ENCODE data around the gene SORCS3.
"Not testable (repeated sequence)": the region's sequence is repeated elsewhere in the genome, so short reads cannot be mapped to it uniquely, and the experiment has no call there.

Gene SORCS3

GRCh38 chr10:104690101-104690500, 49.0 kb downstream of the SORCS3 start:
- no peak for DNase-seq (ENCODE audit: low spot score)

DNA sequence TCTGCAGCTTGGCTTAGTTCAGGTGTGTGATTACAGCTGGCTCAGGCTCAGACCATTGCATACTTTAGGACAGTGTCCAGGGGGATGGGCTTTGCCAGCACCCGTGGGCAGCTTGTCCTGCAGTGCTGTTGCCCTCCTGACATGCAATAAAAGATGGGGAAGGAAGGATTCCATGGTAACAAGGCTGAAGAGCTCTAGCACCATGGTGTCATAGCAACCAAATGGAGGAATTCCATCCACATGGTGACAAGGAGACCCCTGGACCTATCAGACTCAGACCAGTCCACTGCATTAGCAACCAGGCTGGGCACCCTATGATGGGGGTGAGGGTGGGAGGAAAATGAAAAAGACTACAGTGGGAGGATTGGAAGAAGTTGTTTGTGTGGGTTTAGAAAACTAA, 49.9 kb downstream of the SORCS3 start:
- DNase-seq (ENCODE audit: low spot score), result no peak

GRCh38 chr10:104694074-104694473, 53.0 kb downstream of the SORCS3 start:
- no peak for DNase-seq (ENCODE audit: low spot score)

DNA sequence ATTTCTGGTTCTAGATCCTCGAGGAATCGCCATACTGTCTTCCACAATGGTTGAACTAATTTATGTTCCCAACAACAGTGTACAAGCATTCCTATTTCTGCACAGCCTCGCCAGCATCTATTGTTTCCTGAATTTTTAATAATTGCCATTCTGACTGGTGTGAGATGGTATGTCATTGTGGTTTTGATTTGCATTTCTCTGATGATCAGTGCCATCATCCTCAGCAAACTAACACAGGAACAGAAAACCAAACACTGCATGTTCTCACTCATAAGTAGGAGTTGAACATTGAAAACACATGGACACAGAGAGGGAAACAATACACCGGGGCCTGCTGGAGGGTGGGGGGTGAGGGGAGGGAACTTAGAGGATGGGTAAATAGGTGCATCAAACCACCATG, 62.2 kb downstream of the SORCS3 start:
- not testable (repeated sequence) for DNase-seq (ENCODE audit: low spot score)

- no peak for DNase-seq (ENCODE audit: low spot score)
Observed at GRCh38 chr10:104706886-104707285, 65.8 kb downstream of the SORCS3 start.

DNA sequence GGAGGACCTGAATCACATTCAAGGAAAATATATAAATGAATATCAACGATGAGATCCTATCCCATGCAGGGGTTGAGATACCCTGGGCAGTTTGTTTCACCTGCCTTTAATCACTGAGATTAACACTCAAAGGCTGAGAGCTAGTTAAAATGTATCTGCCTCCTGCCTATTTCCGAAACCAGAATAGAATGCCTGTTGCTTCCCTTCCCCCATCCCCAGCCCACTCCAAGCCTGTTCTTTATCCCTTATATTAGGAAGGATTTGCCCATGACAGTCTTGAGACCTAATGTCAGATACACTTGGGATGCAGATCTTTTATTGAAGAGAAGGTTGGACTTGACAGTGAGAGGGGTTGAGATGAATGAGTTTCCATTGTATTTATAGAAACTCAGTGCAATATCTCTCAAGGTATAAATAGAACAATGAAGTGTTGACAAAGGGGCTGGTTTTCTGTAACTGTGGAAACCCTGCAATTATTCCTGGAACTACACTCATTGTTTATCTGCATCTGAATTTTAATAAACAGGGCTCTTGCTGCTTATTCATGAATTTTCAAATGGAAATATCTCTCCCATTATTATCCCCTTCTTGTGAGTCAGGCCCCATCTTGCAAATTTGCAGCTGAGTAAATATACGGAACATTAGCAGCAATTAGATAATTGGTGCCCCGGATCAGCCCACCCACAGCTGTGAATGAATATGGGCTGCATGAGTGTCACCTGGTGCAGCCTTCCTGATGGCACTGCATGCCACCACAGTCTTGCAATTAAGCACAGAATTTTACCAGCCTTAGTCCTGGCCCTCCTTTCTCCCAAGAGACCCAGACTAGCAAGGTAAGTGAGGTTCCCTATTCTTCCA, 66.7 kb downstream of the SORCS3 start:
- no peak for DNase-seq (ENCODE audit: low spot score)

- no peak for DNase-seq (ENCODE audit: low spot score)
Observed at GRCh38 chr10:104711302-104711721, 70.2 kb downstream of the SORCS3 start.

- DNase-seq (ENCODE audit: low spot score), result not testable (repeated sequence)
Observed at GRCh38 chr10:104730593-104730992, 89.5 kb downstream of the SORCS3 start.

GRCh38 chr10:104731192-104731591, 90.1 kb downstream of the SORCS3 start:
- DNase-seq (ENCODE audit: low spot score), result no peak

- DNase-seq (ENCODE audit: low spot score), result no peak
Observed at GRCh38 chr10:104732222-104732621, 91.1 kb downstream of the SORCS3 start.

DNA sequence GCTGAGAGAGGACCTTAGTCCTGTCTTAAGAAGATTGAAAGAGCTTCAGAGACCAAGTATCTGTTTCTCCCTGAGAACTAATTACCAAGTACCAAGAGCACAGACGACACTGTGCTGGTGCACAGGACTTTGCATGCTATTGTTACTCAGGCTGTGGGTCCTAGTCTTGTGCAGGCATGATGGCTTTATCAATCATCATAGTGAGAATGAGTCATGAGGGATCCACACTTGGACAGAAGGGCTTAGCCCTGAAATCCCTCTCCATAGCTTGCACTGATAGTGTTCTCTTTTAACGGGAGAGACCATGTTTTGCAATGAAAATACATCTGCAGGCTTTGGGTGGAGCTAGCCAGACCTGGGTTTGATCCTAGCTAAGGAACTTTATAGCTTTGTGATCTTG, 93.3 kb downstream of the SORCS3 start:
- DNase-seq (ENCODE audit: low spot score), result no peak

GRCh38 chr10:104735036-104735756, 94.1 kb downstream of the SORCS3 start:
- DNase-seq (ENCODE audit: low spot score), result no peak

- DNase-seq (ENCODE audit: low spot score), result no peak
Observed at GRCh38 chr10:104735757-104736391, 94.8 kb downstream of the SORCS3 start.

- no peak for DNase-seq (ENCODE audit: low spot score)
Observed at GRCh38 chr10:104741127-104741526, 100.0 kb downstream of the SORCS3 start.

DNA sequence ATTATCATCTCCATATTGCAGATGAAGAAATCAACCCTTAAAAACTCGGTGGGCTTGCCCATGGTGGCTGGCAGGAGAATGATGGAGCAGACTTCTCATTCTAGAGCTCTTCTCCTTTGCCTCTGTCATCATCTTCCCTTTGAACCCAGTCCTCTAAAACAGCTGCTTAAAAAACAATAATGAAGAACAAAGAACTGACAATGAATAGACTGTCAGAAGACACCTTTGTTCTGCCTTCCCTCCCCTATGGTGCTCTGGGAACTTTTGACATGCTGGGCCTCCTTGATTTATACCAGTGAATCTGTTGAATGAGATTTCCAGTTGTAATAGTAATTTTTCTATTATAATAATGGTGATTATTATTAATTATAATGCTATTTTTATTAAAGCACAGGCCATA, 103.0 kb downstream of the SORCS3 start:
- DNase-seq (ENCODE audit: low spot score), result no peak

DNA sequence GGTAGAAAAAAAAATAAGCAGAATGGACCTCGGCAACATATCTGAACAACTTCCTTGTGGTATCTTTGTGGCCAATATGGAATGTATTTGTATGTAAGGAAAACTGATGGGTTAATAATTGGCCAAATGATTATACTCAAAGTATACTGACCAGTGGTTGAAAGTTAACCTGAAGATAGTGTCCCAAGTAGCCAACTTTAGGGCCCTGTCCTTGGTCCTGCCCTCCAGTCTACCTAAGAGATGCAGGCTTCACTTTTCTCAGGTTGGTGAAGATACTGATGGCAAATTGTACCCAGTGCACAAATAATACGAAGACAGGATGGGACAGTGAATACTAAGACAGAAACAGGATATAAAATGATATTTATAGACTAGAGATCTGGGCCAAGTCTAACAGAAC, 109.2 kb downstream of the SORCS3 start:
- no peak for DNase-seq (ENCODE audit: low spot score)

DNA sequence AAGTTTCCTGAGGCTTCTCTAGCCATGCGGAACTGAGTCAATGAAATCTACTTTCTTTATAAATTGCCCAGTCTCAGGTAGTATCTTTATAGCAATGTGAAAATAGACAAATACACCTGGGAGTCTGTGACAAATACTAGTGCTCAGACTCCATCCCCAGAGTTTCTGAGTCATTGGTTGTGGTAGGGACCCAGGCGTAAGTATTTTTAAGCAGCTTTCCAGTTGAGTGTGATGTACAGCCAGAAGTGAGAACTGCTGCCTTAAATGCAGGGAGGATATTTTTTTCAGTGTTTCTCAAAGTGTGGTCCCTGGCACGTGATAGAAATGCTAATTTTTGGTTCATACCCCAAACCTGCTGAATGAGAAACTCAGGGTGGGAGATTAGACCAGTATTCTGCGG, 121.7 kb downstream of the SORCS3 start:
- no peak for DNase-seq (ENCODE audit: low spot score)

DNA sequence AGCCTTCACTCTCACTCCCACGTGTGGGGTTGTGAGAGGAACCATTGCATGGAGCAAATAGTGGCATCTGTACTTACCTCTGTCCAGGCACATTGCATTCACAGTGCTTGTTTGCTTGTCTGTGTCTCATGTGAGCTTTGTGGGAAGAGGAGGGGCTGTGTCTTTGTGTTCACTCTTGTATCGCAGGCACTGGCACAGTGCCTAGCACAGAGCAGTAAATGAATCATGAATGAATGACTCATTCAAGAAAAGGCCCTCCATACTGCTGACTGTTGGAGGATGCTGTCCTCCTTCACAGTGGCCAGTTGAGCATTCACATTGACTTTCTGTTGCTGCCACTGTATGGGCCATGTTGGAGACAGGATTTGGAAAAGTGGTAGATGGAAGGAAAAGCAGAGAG, 125.3 kb downstream of the SORCS3 start:
- no peak for DNase-seq (ENCODE audit: low spot score)

- DNase-seq (ENCODE audit: low spot score), result no peak
Observed at GRCh38 chr10:104767282-104767681, 126.2 kb downstream of the SORCS3 start.

- no peak for DNase-seq (ENCODE audit: low spot score)
Observed at GRCh38 chr10:104767745-104768144, 126.7 kb downstream of the SORCS3 start.

GRCh38 chr10:104773105-104773504, 132.0 kb downstream of the SORCS3 start:
- DNase-seq (ENCODE audit: low spot score), result no peak

DNA sequence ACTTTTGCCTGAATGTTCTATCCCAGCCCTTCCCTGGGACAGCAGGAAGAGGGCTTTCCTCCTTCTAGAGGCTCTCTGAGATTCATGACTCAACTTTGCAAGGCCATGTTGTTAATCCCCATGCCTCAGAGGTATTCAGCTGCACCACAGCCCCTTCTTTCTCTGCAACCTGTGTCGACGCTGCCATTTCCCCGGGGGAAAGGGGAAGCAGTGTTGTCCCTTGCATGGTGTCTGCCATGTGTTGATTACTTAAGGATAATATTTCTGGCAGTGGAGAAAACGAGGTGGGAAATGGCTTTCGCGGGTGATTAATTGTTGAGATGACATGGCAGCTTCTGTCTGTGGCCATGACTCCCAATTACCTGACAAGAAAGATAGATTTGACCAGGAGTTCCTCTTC, 133.1 kb downstream of the SORCS3 start:
- no peak for DNase-seq (ENCODE audit: low spot score)
